BJ (cell line): ENCODE measurements around the gene HMX2. TPM values are rescaled to one million over a fixed set of nuclear protein-coding genes. Genes with fewer than 3 reads are reported as not detected.
A peak's percentile ranks its signal among the peaks of the same experiment; 100 is the strongest.

Source experiments
- CTCF ChIA-PET: fragments of 350-600 bp; formaldehyde crosslinking; extraction: SDS; loops from one replicate; lab custom pipeline; 2021; ENCODE audit warnings: antibody characterized with exemption, inconsistent platforms; lab: Yijun Ruan, JAX
- POLR2A ChIA-PET: fragments of 300-600 bp; sonication (Branson Sonifier 250); formaldehyde crosslinking; extraction: SDS; loops from one replicate; lab custom pipeline; 2021; ENCODE audit warnings: antibody characterized with exemption; lab: Charles Lee
- DNase-seq: peaks from one replicate; pipeline ENCODE4 v3.0.0-alpha.2; 2011; ENCODE audit warnings: low read depth
- H3K27me3 ChIP-seq: 2 replicates; pipeline ENCODE4 v1.6.0; 2011; ENCODE audit warnings: low read length; ENCODE audit not compliant: control insufficient read depth, insufficient read depth
- H3K36me3 ChIP-seq: 2 replicates; pipeline ENCODE4 v1.5.1; 2011; ENCODE audit warnings: low read length; ENCODE audit not compliant: control insufficient read depth, insufficient read depth
- H3K4me3 ChIP-seq: 2 replicates; pipeline ENCODE4 v1.5.1; 2011; ENCODE audit warnings: low read depth, mild to moderate bottlenecking, control low read depth, low read length
- CTCF ChIP-seq: IDR thresholded peaks from 2 replicates; pipeline ENCODE4 v1.5.1; 2011; ENCODE audit warnings: low read depth, mild to moderate bottlenecking, control low read depth, inconsistent platforms, low read length, moderate library complexity; ENCODE audit not compliant: insufficient read depth
- polyA plus RNA-seq: library from polyadenylated mRNA; depleted of rRNA; stranded (reverse); fragments of >200 nt; gene quantifications from 2 replicates; pipeline ENCODE4 v1.2.3, GENCODE V29; 2011

HMX2 gene
- polyA plus RNA-seq, 1 experiment = not detected

- Histone ChIP-seq H3K36me3 (no peaks in the 10 kb centered on the region), H3K27me3 (peaks cover 67% of the 10 kb centered on the region), H3K4me3 (peak overlapping the region; percentile 24)
- no peak for DNase-seq
- no peak for TF ChIP-seq CTCF
- POLR2A ChIA-PET = no interaction called here
- CTCF ChIA-PET = interaction anchor here (1.3 to 1.7 kb wide), 2 partner anchors 16 to 18 kb away, joined by 3 to 4 read pairs; no protein-coding TSS in a partner anchor
Measured at GRCh38 chr10:123149568-123150270, 1.8 kb downstream of the HMX2 start.

- no peak for DNase-seq
- no peak for TF ChIP-seq CTCF
- POLR2A ChIA-PET = no interaction called here
- CTCF ChIA-PET = interaction anchor here (1.3 to 1.7 kb wide), 2 partner anchors 17 to 18 kb away, joined by 3 to 4 read pairs; no protein-coding TSS in a partner anchor
- Histone ChIP-seq H3K4me3 (peak overlapping the region; percentile 24; the same call in 1 of the 2 replicates), H3K27me3 (peaks cover 61% of the 10 kb centered on the region), H3K36me3 (no peaks in the 10 kb centered on the region)
Measured at GRCh38 chr10:123150271-123150985, 2.5 kb downstream of the HMX2 start.

GRCh38 chr10:123150986-123151736 is 3.2 kb downstream of the HMX2 start:
- no peak for TF ChIP-seq CTCF
- Histone ChIP-seq H3K36me3 (no peaks in the 10 kb centered on the region), H3K4me3 (no peak overlapping the region), H3K27me3 (peaks cover 53% of the 10 kb centered on the region)
- POLR2A ChIA-PET = no interaction called here
- no peak for DNase-seq
- CTCF ChIA-PET = interaction anchor here (0.7 to 1.7 kb wide), 2 partner anchors 18 kb away, joined by 3 to 4 read pairs; no protein-coding TSS in a partner anchor

GRCh38 chr10:123151737-123152135 is 3.8 kb downstream of the HMX2 start:
- DNase-seq = no peak
- ChIA-PET CTCF (interaction anchor here (0.7 kb wide), 1 partner anchor 19 kb away, joined by 3 read pairs; no protein-coding TSS in a partner anchor), POLR2A (no interaction called here)
- peaks cover 50% of the 10 kb centered on the region for H3K27me3 ChIP-seq
- H3K36me3 ChIP-seq = 0 out of 2 replicates have a peak, but pooled peaks cover 1% of the 10 kb centered on the region
- H3K4me3 ChIP-seq = no peak overlapping the region
- TF ChIP-seq CTCF = no peak
